Activated naive CD4-positive, alpha-beta T cell treated with anti-CD3 and anti-CD28 coated beads, Interleukin-2, amount 50 U/mL, for 72 hours (primary cell): ENCODE data around the gene PKIG. TPM values are rescaled to one million over a fixed set of nuclear protein-coding genes. Genes with fewer than 3 reads are reported as not detected.
"Not testable (repeated sequence)": the region's sequence is repeated elsewhere in the genome, so short reads cannot be mapped to it uniquely, and the experiment has no call there.

Source experiments
- ATAC-seq, 2 donors: fragments of 150-1000 bp; cut with Tn5 transposase; 2 replicates each; pipeline ENCODE4 v1.10.0; 2021; ENCODE audit warnings: mild to moderate bottlenecking in 2 of 2, moderate library complexity in 2 of 2
- DNase-seq, 2 donors: peaks; one replicate each; pipeline ENCODE4 v3.0.0; 2021 to 2022; ENCODE audit warnings: low spot score in 2 of 2
- H3K27ac Mint-ChIP-seq, 2 donors: one replicate each; pipeline ENCODE4 v1.8.0; 2022; ENCODE audit warnings: mild to moderate bottlenecking in 2 of 2, mixed read lengths in 2 of 2
- H3K36me3 Mint-ChIP-seq, 2 donors: one replicate each; pipeline ENCODE4 v1.8.0; 2022; ENCODE audit warnings: mixed read lengths in 2 of 2
- H3K9me3 Mint-ChIP-seq, 2 donors: one replicate each; pipeline ENCODE4 v1.8.0; 2022; ENCODE audit warnings: mixed read lengths in 2 of 2
- total RNA-seq, 2 donors: library from RNA; stranded (reverse); gene quantifications; one replicate each; pipeline ENCODE4 v1.2.3, GENCODE V29; 2022

The PKIG gene
- total RNA-seq, 2 donors from 2014 or later = 2.0 to 10.5 TPM

DNA sequence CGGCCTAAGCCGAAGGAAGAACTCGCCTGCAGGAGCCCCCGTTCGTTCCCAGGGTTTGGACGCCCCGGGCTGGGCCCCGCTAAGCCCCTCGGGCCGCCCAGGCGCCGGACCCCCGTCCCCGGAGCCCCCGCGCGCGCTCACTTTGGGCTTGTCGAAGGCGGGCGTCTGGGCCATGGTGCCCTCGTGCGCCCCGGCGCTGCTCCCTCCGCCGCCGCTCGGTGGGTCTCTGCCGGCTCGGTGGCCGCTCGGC, 69.0 kb downstream of the PKIG start:
- peaks cover 4 to 11% of the 10 kb centered on the region in 2 donors for H3K36me3 Mint-ChIP-seq
- no peak for ATAC-seq

DNA sequence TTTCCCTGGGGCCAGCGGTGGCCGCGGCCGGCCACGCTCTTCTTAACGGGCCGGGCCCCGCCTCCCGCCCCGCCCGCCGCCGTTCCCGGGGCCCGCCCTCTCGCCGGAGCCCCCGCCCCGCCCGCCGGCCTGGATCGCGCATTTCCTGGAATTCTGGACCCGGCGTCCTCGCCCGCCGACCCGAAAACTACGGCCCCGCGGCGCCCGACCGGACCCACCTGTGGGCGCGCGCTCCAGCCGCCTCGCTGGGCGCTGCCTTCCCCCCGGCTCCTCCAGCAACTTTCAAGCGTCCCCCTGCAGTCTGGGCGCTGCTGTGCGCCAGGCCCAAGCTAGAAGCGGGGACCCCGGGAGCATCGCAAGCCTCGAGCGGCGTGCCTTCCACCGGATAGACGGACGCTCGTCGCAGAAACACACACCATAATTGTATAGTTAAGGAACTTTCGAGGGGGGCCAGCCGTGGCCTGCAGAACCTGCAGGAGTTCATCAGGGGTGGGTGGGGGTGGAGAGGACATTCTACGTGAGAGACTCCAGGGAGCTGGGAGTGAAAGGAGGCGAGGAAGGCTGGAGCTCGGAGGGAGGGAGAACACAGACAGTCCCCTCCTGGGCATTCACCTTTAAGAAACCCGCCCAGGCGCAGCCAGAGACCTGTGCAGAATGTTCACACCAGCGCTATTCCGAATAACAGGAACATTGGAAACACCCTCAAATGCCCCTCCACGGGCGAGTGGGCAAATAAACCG, 69.5 kb downstream of the PKIG start, which contains the start of gene ADA:
ADA (minus strand) TSS at position 16 of the 740 bp plus-strand sequence. CDS start 92 bp downstream, outside the sequence.
- peak; percentile 49 to 62 for DNase-seq
- H3K27ac Mint-ChIP-seq = peak within 1 kb of the TSS; percentile 40 to 81
- peaks cover 4 to 11% of the 10 kb centered on the region in 2 donors for H3K36me3 Mint-ChIP-seq
- peak; percentile 38 to 75 for ATAC-seq
- peaks cover 0 to 11% of the 10 kb centered on the region in 2 donors for H3K9me3 Mint-ChIP-seq

More for the DNA sequence above, 69.0 kb downstream of the PKIG start:
- peak in 1 of 2 donors; percentile 63 for DNase-seq
- Mint-ChIP-seq H3K9me3 (peaks cover 0 to 11% of the 10 kb centered on the region in 2 donors), H3K27ac (peak overlapping the region in 1 of 2 donors; percentile 40)

DNA sequence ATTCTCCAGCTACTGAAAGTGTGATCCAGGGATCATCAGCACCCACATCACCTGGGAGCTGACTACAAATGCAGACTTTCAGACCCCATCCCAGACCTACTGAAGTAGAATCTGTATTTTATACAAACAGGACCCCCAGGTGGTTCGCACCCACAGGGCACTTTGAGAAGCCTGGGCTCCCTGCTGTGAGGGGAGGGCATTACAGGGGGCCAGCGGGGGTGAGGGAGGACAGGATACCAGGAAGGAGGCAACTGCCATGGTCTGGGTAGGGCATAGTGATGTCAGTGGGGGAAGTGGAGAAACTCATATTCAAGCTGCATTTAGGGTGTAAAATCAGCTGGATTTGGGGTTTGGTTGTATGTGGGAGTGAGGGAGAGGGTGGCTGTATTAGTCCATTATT, 71.2 kb downstream of the PKIG start:
- ATAC-seq (no peak), DNase-seq (no peak)
- H3K9me3 Mint-ChIP-seq = peaks cover 0 to 16% of the 10 kb centered on the region in 2 donors
- H3K36me3 Mint-ChIP-seq = peaks cover 4 to 11% of the 10 kb centered on the region in 2 donors
- H3K27ac Mint-ChIP-seq = no peak overlapping the region

DNA sequence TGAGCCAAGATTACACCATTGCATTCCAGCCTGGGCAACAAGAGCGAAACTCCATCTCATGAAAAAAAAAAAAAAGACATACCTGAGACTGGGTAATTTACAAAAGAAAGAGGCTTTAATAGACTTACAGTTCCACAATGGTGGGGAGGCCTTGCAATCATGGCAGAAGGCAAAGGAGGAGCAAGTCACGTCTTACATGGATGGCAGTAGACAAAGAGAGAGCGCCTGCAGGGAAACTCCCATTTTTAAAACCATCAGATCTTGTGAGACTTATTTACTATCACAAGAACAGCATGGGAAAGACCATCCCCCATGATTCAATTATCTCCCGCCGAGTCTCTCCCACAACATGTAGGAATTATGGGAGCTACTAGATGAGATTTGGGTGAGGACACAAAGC, 71.8 kb downstream of the PKIG start:
- not testable (repeated sequence) for ATAC-seq, DNase-seq
- Mint-ChIP-seq H3K9me3 (peaks cover 0 to 16% of the 10 kb centered on the region in 2 donors), H3K36me3 (peaks cover 4 to 11% of the 10 kb centered on the region in 2 donors), H3K27ac (peak overlapping the region in 1 of 2 donors; percentile 84)

DNA sequence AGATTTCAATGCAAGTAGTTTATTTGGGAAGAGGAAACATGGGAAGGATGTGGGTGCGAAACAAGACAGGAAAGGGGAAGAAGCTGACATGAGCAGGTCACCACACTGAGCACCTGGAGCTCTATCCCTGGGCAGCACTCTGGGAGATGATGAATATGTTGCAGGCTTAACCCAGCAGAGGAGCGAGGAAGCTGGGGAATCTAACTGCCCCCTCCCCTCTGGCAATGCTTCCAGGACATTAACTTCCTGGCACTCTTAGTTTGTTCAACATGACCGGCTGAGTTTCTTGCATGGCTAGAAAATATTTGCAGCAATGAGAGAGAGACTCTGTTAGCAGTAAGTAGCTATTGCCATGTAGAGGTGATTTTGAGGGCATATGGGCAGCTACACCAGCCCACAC, 74.1 kb downstream of the PKIG start:
- no peak for ATAC-seq
- peaks cover 0 to 16% of the 10 kb centered on the region in 2 donors for H3K9me3 Mint-ChIP-seq
- no peak overlapping the region for H3K27ac Mint-ChIP-seq
- peaks cover 4 to 11% of the 10 kb centered on the region in 2 donors for H3K36me3 Mint-ChIP-seq
- DNase-seq = no peak

DNA sequence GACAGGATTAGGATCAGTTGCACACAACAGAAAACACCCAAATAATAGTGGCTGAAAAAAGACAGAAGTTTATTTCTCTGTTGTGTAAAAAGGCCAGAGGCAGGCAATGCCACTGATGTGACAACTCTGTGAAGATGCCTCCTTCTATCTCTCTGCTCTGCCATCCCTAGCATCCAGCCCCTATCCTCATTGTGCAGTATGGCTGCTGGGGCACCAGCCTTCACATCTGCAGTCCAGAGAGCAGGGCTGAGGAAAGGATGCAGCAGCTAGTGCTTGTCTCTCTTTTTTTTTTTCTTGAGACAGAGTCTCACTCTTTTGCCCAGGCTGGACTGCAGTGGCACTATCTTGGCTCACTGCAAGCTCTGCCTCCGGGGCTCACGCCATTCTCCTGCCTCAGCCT, 75.5 kb downstream of the PKIG start:
- Mint-ChIP-seq H3K9me3 (peaks cover 0 to 16% of the 10 kb centered on the region in 2 donors), H3K27ac (no peak overlapping the region), H3K36me3 (peaks cover 0 to 11% of the 10 kb centered on the region in 2 donors)
- DNase-seq (no peak), ATAC-seq (no peak)

DNA sequence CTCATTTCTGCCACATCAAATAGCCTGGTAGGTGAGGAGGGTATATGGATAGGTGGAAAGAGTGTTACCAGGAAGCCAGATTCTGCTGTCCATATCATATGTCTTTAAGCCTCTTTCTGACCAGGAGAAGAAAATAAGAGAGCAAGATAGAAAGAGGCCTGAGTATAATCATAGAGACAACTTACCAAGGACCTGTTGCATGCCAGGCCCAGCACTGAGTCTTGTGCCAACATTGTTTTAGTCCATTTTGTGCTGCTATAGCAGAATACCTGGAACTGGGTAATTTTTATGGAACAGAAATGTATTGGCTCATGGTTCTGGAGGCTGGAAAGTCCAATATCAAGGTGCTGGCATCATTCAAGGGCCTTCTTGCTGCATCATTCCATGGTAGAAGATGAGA, 76.4 kb downstream of the PKIG start:
- H3K9me3 Mint-ChIP-seq = peaks cover 0 to 10% of the 10 kb centered on the region in 2 donors
- peaks cover 0 to 2% of the 10 kb centered on the region in 2 donors for H3K36me3 Mint-ChIP-seq
- H3K27ac Mint-ChIP-seq = peak overlapping the region in 1 of 2 donors; percentile 79
- ATAC-seq (no peak), DNase-seq (no peak)

DNA sequence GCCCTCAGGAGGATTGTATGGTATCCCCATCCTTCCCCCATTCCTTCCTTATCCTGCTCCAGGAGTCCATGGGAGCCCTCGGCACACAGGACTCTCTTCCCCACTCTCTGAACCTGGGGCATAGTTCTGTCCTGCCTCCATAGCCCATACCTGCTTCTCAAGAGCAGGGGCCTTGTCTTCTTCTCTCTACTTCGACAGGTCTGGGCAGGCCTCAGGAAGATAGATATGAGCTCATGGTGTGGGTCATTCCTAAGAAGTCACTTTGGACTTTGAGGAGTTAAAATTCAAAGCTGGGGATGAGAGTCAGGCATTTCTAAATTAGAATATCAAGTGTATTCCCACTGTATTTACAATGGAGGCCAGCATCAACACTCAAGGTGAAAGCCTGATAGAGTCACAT, 77.6 kb downstream of the PKIG start:
- DNase-seq = no peak
- H3K9me3 Mint-ChIP-seq = peaks cover 0 to 4% of the 10 kb centered on the region in 2 donors
- ATAC-seq = no peak
- H3K27ac Mint-ChIP-seq = peak overlapping the region in 1 of 2 donors; percentile 33
- no peaks in the 10 kb centered on the region for H3K36me3 Mint-ChIP-seq

DNA sequence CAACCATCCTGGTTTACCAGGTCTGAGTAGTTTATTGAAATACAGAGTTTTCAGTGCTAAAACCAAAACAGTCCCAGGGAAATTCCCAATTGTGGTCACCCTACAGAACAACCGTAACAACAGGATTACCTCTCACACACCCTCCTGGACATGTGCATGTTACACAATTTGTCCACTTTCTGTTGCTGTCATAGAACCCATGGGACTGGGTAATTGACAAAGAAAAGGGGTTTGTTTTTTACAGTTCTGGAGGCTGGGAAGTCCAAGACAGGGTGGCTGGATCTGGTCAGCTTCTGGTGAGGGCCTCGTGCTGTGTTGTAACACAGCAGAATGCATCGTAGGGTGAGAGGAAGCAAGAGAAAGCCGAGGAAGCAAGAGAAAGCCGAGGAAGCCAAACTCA, 78.2 kb downstream of the PKIG start:
- DNase-seq (no peak), ATAC-seq (peak in 1 of 2 donors; percentile 45)
- Mint-ChIP-seq H3K36me3 (no peaks in the 10 kb centered on the region), H3K27ac (peak overlapping the region in 1 of 2 donors; percentile 30), H3K9me3 (peaks cover 0 to 4% of the 10 kb centered on the region in 2 donors)

DNA sequence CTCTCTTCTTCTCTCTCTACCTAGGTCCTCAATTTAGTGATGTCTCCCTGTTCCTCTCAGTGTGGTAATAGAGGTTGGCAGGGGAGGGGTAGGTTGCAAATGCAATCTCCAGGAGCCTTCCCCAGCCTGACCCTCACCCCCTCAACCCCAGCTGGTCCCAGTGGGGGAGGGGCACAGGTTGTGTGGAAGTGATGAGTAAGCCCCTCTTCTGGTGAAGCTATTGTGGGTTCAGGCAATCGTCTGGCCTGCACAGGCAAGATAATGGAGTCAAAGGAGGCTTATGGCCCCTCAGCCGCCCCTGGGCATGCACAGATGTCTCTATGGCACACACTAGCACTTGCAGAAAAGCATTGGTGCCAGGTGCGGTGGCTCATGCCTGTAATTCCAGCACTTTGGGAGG, 79.9 kb downstream of the PKIG start:
- no peaks in the 10 kb centered on the region for H3K36me3 Mint-ChIP-seq
- no peak for ATAC-seq
- peaks cover 0 to 4% of the 10 kb centered on the region in 2 donors for H3K9me3 Mint-ChIP-seq
- DNase-seq = no peak
- H3K27ac Mint-ChIP-seq = no peak overlapping the region

DNA sequence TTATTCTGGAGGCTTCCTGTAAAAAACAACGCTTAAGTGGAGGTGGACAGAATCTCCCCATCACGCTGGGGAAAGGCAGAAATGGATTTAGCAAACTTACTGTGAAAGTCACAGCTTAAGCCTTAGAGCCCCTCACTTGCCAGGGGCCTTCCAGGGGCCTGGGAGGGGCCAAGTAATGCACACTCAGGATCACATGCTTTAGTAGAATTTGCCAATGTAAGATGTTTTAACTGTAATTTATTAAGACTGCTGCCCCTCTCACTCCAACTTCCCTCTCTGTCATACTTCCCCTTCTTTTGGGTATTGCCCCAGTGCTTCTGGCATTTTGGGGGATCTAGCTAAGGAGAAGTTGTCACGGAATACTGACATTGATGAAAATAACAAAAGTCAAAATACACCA, 81.8 kb downstream of the PKIG start:
- ATAC-seq (no peak), DNase-seq (no peak)
- H3K9me3 Mint-ChIP-seq = no peaks in the 10 kb centered on the region
- no peaks in the 10 kb centered on the region for H3K36me3 Mint-ChIP-seq
- H3K27ac Mint-ChIP-seq = no peak overlapping the region

DNA sequence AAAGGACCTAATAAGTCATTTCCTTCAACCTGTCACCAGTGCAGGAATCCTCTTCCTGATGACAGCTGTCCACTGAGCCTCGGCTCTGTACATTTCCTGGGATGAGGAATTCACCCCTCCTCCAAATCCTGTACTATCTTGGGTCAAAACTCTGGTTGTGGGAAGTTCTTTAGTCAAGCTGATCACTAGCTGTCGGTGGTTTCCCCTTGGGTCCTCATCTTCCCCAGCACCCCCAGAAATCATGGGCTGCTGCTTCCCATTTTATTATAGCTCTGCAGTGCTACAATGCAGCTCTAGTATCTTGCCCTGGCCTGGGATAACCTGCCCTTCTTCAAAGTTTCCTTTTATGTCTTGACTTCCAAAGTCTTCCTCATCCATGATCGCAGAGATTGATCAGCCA, 83.7 kb downstream of the PKIG start:
- DNase-seq (no peak), ATAC-seq (no peak)
- Mint-ChIP-seq H3K27ac (no peak overlapping the region), H3K36me3 (no peaks in the 10 kb centered on the region), H3K9me3 (no peaks in the 10 kb centered on the region)

Other genes with a start within 250 kb of the PKIG start
- not detected for gene R3HDML, start 245.5 kb upstream of the PKIG start, total RNA-seq
- not detected for gene HNF4A, start 226.9 kb upstream of the PKIG start, total RNA-seq
- gene TTPAL, start 106.7 kb upstream of the PKIG start, total RNA-seq = 10 to 100 TPM in 1 of 2 donors, 1 to 10 TPM in 1; 7.5 to 15.4 TPM
- 10 to 100 TPM; 58.2 to 59.8 TPM for gene SERINC3, start 60.5 kb upstream of the PKIG start, total RNA-seq
- gene ADA, start 69.1 kb downstream of the PKIG start, total RNA-seq = 10 to 100 TPM; 33.4 to 54.9 TPM
- not detected for gene CCN5, start 132.8 kb downstream of the PKIG start, total RNA-seq
- gene KCNK15, start 163.3 kb downstream of the PKIG start, total RNA-seq = under 1 TPM; 0.09 to 0.37 TPM
- under 1 TPM in 1 of 2 donors, not detected in 1; 0.18 TPM for gene RIMS4, start 228.0 kb downstream of the PKIG start, total RNA-seq